ENCODE measurements around the gene CNPY4.

CNPY4 gene

DNA sequence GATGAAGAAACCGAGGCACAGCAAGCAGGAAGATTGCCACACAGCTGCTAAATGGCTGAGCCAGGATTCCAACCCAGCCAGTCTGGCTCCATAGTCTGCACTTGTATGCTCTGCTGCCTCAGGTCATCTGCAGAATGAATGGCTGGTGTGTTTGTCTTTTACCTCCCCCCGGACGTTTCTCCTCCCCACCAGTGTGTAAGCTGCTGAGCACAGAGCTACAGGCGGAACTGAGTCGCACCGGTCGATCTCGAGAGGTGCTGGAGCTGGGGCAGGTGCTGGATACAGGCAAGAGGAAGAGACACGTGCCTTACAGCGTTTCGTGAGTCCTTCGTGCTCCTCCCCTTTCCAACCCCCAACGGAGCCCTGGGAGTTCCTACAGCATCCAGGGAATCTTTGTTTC, 2.6 kb downstream of the CNPY4 start:
- no peak for DNase-seq (ENCODE audit: extremely low spot score)
- no peak for TF ChIP-seq CTCF (IDR thresholded peaks at IDR 0.05; ENCODE audit: control extremely low read depth, extremely low read depth, low read depth, missing control alignments)
- ChIA-PET CTCF (interaction anchor here (0.7 to 6.3 kb wide), 2 partner anchors 10 to 100 kb away, joined by 3 to 53 read pairs; no protein-coding TSS in a partner anchor), POLR2A (no interaction called here)

DNA sequence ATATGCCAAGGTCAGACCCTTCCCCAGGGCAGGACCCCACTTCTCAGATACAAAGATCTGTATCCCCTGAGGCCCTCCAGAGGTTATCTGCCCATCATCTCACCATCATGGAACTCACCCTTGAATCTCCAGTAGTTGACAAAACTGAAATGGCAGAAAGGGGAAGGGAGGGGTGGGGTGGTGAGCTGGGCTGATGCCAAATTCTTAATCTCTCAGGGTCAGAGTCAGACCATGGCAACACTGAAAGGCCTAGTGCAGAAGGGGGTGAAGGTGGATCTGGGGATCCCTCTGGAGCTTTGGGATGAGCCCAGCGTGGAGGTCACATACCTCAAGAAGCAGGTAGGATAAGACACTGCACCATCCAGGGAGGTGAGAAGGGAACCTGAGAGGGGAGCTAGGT, 3.1 kb downstream of the CNPY4 start:
- DNase-seq (ENCODE audit: extremely low spot score), result no peak
- CTCF ChIA-PET, result interaction anchor here (0.7 to 6.3 kb wide), 3 partner anchors 10 to 100 kb away, joined by 3 to 53 read pairs (median 3); no protein-coding TSS in a partner anchor
- TF ChIP-seq CTCF (IDR thresholded peaks at IDR 0.05; ENCODE audit: control extremely low read depth, extremely low read depth, low read depth, missing control alignments), result no peak
- POLR2A ChIA-PET, result no interaction called here

DNA sequence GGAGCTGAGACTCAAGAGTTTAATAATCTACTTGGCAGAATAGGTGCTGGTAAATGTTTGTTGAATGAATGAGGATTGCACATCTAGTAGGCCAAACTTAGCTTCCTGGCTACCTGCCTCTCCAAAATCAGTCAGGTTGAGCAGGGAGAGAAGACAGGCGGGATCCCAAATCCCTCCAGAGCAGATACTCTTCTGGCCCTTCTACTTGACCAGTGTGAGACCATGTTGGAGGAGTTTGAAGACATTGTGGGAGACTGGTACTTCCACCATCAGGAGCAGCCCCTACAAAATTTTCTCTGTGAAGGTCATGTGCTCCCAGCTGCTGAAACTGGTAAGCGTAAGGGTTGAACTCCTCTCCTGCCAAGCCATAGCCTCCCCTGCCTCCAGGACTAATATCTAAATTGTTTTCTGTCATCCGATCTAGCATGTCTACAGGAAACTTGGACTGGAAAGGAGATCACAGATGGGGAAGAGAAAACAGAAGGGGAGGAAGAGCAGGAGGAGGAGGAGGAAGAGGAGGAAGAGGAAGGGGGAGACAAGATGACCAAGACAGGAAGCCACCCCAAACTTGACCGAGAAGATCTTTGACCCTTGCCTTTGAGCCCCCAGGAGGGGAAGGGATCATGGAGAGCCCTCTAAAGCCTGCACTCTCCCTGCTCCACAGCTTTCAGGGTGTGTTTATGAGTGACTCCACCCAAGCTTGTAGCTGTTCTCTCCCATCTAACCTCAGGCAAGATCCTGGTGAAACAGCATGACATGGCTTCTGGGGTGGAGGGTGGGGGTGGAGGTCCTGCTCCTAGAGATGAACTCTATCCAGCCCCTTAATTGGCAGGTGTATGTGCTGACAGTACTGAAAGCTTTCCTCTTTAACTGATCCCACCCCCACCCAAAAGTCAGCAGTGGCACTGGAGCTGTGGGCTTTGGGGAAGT, 5.1 kb downstream of the CNPY4 start:
- CTCF ChIA-PET, result interaction anchor here (0.6 to 6.3 kb wide), 11 partner anchors 8 to 345 kb away, joined by 3 to 53 read pairs (median 3); partner anchors contain the start of genes AP4M1, LAMTOR4 and MCM7
- POLR2A ChIA-PET, result interaction anchor here (0.5 to 1.2 kb wide), 2 partner anchors 19 to 22 kb away, joined by 4 read pairs; no protein-coding TSS in a partner anchor
- DNase-seq (ENCODE audit: extremely low spot score), result no peak
- no peak for TF ChIP-seq CTCF (IDR thresholded peaks at IDR 0.05; ENCODE audit: control extremely low read depth, extremely low read depth, low read depth, missing control alignments)

- POLR2A ChIA-PET, result interaction anchor here (0.9 kb wide), 1 partner anchor 26 kb away, joined by 5 read pairs; the partner anchor contains the start of genes AP4M1 and MCM7
- TF ChIP-seq CTCF (IDR thresholded peaks at IDR 0.05; ENCODE audit: control extremely low read depth, extremely low read depth, low read depth, missing control alignments), result no peak
- CTCF ChIA-PET, result interaction anchor here (0.9 to 2.3 kb wide), 6 partner anchors 12 to 221 kb away, joined by 3 to 6 read pairs (median 4); no protein-coding TSS in a partner anchor
- DNase-seq (ENCODE audit: extremely low spot score), result no peak
Measured at GRCh38 chr7:100126239-100126930, 7.0 kb downstream of the CNPY4 start.

DNA sequence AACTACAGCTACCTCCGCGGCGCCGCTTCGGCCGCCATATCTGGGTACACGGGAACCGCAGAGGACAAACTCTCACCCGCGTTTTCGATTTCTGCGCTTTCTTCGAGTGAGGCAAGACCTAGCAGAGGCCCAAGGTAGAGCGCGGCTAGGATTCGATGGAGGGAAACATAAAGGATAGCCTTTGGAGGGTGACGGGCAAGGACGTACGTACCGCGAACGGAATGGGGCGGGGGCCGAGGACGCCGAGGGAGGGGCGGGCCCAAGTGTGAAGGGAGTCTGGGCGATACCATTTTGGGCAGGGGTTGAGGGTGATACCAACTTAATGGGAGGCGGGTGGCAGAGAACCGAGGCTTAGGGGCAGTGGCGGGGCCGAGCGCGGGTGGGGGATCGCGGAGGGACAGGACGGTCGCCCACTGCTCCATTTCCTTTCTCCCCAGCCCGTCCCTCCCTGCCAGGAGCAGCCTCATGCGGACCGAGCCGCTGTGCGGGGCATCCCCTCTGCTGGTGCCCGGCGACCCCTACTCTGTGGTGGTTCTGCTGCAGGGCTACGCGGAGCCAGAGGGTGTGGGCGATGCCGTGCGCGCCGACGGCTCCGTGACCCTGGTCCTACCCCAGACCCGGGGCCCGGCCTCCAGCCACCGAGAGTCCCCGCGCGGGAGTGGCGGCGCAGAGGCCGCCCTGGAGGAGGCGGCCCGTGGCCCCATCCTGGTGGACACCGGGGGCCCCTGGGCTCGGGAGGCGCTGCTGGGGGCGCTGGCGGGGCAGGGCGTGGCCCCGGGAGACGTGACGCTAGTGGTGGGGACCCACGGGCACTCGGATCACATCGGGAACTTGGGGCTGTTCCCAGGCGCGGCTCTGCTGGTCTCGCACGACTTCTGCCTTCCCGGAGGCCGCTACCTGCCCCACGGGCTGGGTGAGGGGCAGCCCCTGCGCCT, 7.8 kb downstream of the CNPY4 start, which contains the start of gene MBLAC1:
TSS of gene MBLAC1 (plus strand) at position 37 of the 935 bp plus-strand sequence. CDS start at position 466, 429 bp downstream.
- CTCF ChIA-PET, result interaction anchor here (0.9 to 8.0 kb wide), 7 partner anchors 11 to 135 kb away, joined by 3 to 114 read pairs (median 5); partner anchors contain the start of gene LAMTOR4
- TF ChIP-seq CTCF (IDR thresholded peaks at IDR 0.05; ENCODE audit: control extremely low read depth, extremely low read depth, low read depth, missing control alignments), result peak; percentile 4
- POLR2A ChIA-PET, result interaction anchor here (0.9 kb wide), 1 partner anchor 26 kb away, joined by 5 read pairs; the partner anchor contains the start of genes AP4M1 and MCM7
- peak; percentile 91 for DNase-seq (ENCODE audit: extremely low spot score)
